HG03066 (cell line): ENCODE results near the gene SMIM14.
"Not testable (repeated sequence)": the region's sequence is repeated elsewhere in the genome, so short reads cannot be mapped to it uniquely, and the experiment has no call there.

ENCODE experiments used
- ATAC-seq: cut with Tn5 transposase; IDR thresholded peaks from one replicate; pipeline ENCODE4 v1.9.1; 2021; ENCODE audit warnings: low read depth; ENCODE audit not compliant: unreplicated experiment

SMIM14 gene

GRCh38 chr4:39638354-39639239 is at the start of gene SMIM14:
Gene SMIM14 (minus strand): TSS chr4:39638865. CDS start chr4:39605145, 33,720 bp downstream.
- ATAC-seq, result peak; percentile 74

GRCh38 chr4:39687014-39687413 is 48.3 kb upstream of the SMIM14 start:
- no peak for ATAC-seq

- ATAC-seq, result no peak
Observed at GRCh38 chr4:39685990-39686389, 47.3 kb upstream of the SMIM14 start.

- ATAC-seq, result peak; percentile 76
Observed at GRCh38 chr4:39682138-39682537, 43.5 kb upstream of the SMIM14 start.

- ATAC-seq, result not testable (repeated sequence)
Observed at GRCh38 chr4:39681003-39681402, 42.3 kb upstream of the SMIM14 start.

- ATAC-seq, result not testable (repeated sequence)
Observed at GRCh38 chr4:39675681-39676080, 37.0 kb upstream of the SMIM14 start.

GRCh38 chr4:39670296-39670695 is 31.6 kb upstream of the SMIM14 start:
- not testable (repeated sequence) for ATAC-seq

- no peak for ATAC-seq
Observed at GRCh38 chr4:39668887-39669286, 30.2 kb upstream of the SMIM14 start.

GRCh38 chr4:39667706-39668105 is 29.0 kb upstream of the SMIM14 start:
- no peak for ATAC-seq

- ATAC-seq, result no peak
Observed at GRCh38 chr4:39664828-39665731, 26.4 kb upstream of the SMIM14 start.

- no peak for ATAC-seq
Observed at GRCh38 chr4:39662683-39663082, 24.0 kb upstream of the SMIM14 start.

GRCh38 chr4:39660757-39661156 is 22.1 kb upstream of the SMIM14 start:
- ATAC-seq, result no peak

- ATAC-seq, result no peak
Observed at GRCh38 chr4:39660045-39660444, 21.4 kb upstream of the SMIM14 start.

GRCh38 chr4:39658756-39659155 is 20.1 kb upstream of the SMIM14 start:
- ATAC-seq, result no peak

- ATAC-seq, result peak; percentile 80
Observed at GRCh38 chr4:39657465-39657864, 18.8 kb upstream of the SMIM14 start.

- ATAC-seq, result not testable (repeated sequence)
Observed at GRCh38 chr4:39656638-39657037, 18.0 kb upstream of the SMIM14 start.

- ATAC-seq, result no peak
Observed at GRCh38 chr4:39655876-39656275, 17.2 kb upstream of the SMIM14 start.

- no peak for ATAC-seq
Observed at GRCh38 chr4:39655211-39655610, 16.5 kb upstream of the SMIM14 start.

- not testable (repeated sequence) for ATAC-seq
Observed at GRCh38 chr4:39651586-39651985, 12.9 kb upstream of the SMIM14 start.

GRCh38 chr4:39649639-39650265 is 11.1 kb upstream of the SMIM14 start:
- ATAC-seq, result no peak
